Measurements from ENCODE around the gene NAV3.

DNA sequence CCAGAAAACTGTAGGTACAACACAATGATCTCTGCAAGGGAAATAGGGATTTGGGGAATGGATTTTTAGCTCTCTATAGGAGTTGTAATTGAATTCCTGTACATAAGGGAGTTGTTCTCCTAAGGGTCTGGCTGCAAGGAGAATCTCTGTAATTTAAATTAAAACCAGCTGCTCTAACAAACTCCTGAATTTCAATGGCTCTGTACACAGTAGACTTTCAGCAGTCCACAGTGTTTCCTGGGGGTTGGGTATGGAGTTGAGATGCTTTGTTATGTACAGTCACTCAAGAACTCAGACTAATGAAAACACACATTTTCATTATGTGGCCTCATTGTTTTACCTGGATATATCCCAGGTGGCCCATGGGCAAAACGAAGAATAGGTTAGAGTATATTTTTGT lies 93.2 kb downstream of the NAV3 start:
- TF ChIP-seq, protein P1, sequence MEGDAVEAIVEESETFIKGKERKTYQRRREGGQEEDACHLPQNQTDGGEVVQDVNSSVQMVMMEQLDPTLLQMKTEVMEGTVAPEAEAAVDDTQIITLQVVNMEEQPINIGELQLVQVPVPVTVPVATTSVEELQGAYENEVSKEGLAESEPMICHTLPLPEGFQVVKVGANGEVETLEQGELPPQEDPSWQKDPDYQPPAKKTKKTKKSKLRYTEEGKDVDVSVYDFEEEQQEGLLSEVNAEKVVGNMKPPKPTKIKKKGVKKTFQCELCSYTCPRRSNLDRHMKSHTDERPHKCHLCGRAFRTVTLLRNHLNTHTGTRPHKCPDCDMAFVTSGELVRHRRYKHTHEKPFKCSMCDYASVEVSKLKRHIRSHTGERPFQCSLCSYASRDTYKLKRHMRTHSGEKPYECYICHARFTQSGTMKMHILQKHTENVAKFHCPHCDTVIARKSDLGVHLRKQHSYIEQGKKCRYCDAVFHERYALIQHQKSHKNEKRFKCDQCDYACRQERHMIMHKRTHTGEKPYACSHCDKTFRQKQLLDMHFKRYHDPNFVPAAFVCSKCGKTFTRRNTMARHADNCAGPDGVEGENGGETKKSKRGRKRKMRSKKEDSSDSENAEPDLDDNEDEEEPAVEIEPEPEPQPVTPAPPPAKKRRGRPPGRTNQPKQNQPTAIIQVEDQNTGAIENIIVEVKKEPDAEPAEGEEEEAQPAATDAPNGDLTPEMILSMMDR (IDR thresholded peaks at IDR 0.05; ENCODE audit: low read length) = no peak
- no peak for TF ChIP-seq EZH2 (optimal IDR thresholded peaks at IDR 0.05; ENCODE audit: low read depth, low read length)
- no peak for TF ChIP-seq EZH2phosphoT487 (IDR thresholded peaks at IDR 0.05; ENCODE audit: low read length)
